Activated T-helper 1 cell treated with anti-CD3 and anti-CD28 coated beads, Interleukin-2, amount 50 U/mL, for 16 hours (primary cell): ENCODE measurements around the gene BBS5.
"Not testable (repeated sequence)": the region's sequence is repeated elsewhere in the genome, so short reads cannot be mapped to it uniquely, and the experiment has no call there.

Experiments used
- DNase-seq, 2 donors: peaks; one replicate each; pipeline ENCODE4 v3.0.0-alpha.2; 2020; ENCODE audit warnings: low read depth in 1 of 2, low spot score in 1 of 2

BBS5 gene

DNA sequence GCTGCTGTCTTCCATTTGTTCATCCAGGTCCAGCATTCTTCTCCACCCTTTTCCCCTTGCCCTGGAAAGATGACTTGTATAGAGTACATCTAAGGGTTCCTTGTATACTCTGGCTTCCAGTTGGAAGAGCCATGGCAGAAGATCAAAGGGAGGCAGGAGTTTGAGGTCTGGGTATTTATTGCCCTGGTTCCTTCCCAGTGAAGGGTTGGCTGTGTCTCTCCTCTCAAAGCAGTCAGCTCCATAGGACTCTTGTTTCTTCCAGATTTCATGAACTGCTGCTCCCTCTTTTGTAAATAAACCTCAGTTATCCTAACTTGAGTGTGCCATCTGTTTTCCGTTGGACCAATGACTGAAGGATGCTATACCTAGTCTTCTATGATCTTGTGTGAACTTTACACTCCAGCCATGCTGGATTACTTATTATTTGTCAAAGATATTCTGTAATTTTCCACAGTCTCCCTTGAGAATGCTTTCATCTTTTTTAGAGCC is 6.4 kb downstream of the BBS5 start:
- no peak for DNase-seq

DNA sequence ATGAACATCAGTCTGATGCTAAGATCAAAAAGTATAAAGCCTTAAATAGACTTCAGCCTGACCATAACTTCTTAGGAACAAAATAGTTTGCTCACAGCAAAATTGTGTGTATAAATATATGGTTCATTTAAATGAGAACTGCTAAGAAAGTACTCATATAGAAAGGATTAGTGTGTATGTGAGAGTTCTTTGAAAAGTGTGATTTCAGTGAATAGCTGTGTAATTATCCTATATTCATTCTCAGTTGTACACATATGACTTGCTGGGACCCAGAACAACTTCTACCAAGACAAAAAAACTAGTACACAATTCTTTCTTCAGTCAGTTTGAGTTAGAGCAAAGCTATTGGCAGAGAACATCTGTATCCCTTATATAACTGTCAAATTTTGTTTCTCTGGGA is 7.2 kb downstream of the BBS5 start:
- DNase-seq: no peak

DNA sequence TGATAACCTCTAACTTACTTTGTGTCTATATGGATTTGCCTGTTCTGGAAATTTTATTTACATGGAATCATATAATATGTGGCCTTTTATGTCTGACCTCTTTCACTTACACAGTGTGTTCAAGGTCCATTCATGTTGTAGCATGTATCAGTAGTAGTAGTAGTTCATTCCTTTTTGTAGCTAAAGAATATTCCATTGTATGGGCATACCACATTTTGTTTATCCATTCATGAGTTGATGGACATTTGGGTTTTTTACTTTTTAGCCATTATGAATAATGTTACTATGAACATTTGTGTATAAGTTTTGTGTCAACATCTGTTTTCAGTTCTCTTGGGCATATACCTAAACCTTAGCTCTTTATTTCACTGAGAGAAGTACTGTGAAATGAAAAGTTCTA is 11.5 kb downstream of the BBS5 start:
- DNase-seq: no peak

DNA sequence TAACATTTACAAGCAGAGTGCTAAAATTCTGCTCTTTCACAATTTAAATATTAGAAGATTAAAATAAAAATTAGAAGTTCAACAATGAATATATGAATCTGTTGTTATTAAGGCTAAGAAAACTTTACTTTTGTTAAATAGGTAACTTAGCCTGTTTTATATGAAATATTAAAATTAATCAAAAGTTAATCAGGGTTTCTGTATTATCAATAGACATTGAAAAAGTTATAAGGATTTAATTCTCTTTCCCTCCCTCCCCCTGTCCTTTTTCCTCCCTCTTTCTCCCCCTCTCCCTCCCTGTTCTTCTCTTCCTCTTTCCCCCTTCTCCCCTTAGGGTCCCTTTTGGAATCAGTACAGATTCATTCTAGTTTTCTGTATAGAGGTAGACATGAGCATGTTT is 12.1 kb downstream of the BBS5 start:
- DNase-seq: no peak

DNA sequence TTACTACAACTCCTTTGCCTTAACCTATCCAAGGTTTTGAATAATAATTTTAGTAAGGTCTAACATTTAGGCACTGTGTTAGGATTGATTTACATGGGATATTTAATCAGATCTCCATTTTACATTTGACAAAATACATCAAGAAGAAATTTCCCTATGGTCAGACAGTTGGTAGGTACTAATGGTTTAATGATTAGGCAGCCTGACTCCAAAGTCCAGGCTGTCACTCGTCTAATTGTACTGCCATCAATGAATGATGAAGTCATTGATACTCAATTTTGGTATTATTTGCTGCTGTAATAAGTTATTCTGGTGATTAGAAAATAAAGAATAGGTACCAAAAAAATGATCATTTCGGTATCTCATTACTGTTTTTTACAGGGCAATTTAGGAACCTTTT is 14.1 kb downstream of the BBS5 start:
- no peak for DNase-seq

DNA sequence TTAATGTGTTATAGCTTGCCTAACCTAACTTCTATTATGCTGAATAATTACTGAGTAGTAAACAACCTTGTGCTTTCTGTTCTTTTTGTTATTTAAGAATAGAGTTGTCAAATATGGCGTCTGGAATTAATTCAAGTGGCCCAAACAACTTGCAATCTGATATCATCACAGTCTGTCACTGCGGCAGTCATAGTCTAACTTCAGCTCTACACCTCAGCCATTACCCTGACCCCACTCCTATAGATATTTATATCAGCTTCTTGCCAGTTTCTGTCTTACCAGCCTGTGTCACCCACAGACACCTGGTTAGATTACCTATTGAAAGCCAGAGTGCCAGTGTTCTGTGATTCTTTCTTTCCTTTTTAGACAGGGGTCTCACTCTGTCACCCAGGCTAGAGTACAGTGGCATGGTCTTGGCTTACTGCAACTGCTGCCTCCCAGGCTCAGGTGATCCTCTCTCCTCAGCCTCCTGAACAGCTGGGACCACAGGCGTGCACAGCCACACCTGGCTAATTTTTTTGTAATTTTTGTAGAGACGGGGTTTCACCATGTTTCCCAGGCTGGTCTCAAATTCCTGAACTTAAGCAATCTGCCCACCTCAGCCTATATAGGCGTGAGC is 16.1 kb downstream of the BBS5 start:
- DNase-seq: no peak

DNA sequence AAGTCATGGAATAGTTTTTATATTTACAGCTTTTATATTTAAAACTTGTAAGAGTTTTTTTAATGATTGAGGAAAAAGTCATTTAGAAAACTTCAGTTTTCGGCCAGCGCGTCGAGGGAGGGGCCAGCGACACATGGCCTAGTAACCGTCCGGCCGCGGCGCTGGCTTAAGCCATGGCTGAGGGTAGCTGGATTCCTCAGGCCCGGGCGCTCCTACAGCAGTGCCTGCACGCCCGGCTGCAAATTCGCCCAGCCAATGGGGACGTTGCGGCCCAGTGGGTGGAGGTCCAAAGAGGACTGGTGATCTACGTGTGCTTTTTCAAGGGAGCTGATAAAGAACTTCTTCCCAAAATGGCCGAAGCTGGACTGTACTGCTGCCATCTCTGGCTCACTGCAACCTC is 25.4 kb downstream of the BBS5 start:
- DNase-seq: no peak

DNA sequence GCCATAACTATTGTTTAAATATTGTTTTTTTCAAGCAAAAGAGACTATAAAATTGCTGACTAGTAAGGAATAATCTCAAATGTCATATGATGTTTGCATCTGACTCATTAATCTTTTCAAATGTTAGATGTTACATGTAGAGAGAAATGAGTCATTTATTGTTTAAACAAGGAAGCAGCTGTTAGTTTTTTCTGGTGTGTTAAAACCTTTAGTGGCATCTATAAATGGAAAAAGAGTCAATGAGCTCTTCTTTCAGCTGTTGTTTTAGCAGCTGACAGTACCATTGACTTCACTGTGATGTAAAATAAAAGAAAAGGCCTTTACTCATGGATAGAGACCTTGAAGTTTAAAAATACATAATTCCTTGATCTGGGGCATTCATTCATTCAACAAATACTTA is 28.4 kb downstream of the BBS5 start:
- no peak for DNase-seq

DNA sequence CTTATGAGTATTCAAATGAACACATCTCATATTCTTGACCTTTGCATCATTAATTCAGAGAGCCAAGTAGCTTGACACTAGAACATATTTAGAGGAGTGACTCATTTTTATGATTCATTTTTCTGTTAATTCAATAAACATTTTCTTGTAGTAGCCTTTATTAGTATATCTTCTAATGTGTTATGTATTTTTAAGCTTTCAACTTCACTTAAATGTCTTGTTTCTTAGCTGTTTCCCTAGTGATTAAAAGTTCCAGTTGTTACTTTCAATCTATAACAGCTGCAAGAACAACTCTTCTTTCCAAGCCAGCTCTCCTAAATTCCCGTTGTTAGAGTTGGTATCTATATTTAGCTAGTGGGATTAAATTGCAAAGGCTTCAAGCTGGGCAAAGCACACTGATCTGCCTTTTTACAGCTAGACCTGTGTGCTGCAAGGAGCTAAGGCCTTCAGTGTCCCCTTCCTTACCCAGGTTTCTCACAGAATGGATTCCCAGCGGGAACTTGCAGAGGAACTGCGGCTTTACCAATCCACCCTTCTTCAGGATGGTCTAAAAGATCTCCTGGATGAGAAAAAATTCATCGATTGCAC is 30.1 kb downstream of the BBS5 start, which contains the start of gene KLHL41:
TSS of gene KLHL41 (plus strand) at position 405 of the 588 bp plus-strand sequence. CDS start at position 482, 77 bp downstream.
- DNase-seq: no peak

DNA sequence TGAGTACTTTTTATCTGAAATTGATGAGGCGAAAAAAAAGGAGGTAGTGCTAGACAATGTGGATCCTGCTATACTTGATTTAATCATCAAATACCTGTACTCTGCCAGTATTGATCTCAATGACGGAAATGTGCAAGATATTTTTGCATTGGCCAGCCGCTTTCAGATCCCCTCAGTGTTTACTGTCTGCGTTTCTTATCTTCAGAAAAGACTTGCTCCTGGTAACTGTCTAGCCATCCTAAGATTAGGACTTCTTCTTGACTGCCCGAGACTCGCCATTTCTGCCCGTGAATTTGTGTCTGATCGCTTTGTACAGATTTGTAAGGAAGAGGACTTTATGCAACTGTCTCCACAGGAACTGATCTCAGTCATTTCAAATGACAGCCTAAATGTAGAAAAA is 30.7 kb downstream of the BBS5 start:
- no peak for DNase-seq

DNA sequence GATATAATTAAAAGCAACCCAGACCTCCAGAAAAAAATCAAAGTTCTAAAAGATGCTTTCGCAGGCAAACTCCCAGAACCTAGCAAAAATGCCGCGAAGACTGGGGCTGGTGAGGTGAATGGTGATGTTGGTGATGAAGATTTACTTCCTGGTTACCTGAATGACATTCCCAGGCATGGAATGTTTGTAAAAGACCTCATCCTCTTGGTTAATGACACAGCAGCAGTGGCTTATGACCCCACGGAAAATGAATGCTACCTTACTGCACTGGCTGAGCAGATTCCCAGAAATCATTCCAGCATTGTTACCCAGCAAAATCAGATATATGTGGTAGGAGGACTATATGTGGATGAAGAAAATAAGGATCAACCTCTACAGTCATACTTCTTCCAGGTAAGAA is 31.2 kb downstream of the BBS5 start:
- no peak for DNase-seq

DNA sequence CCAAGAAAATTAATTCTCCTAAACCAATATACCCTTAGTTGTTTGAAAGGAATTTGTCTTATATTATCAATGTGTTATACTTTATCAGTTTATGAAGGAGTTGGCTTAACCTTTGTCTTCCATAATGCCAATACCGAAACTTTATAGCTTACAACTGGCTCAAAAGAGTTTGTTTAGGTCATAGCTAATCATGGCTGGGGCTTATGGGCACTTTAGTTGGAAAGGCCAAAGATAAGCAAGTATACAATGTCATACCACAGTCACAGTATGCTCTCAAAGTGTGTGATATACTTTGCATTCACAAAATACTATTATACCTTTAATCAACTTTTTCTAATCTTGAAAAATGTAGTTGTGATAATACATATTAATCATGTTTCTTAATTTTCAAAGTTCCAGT is 32.5 kb downstream of the BBS5 start:
- DNase-seq: no peak

DNA sequence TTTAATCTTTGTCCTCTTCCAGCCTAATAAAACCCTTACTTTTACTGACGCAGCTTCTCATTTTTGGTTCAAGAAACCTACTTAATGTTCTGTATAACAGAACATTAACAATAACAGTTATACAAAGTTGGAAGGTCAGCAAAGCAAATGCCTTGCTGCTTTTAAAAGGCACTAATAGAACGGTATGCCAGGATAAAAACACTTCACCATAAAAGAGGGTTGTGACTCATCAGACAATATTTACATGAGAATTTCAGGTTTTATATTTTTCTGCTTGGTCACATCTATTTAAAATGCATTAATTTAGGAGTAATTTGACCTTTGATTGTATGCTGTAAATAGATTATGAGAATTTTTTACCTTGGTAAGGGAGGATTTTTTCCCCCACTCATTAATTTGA is 33.2 kb downstream of the BBS5 start:
- DNase-seq: no peak

DNA sequence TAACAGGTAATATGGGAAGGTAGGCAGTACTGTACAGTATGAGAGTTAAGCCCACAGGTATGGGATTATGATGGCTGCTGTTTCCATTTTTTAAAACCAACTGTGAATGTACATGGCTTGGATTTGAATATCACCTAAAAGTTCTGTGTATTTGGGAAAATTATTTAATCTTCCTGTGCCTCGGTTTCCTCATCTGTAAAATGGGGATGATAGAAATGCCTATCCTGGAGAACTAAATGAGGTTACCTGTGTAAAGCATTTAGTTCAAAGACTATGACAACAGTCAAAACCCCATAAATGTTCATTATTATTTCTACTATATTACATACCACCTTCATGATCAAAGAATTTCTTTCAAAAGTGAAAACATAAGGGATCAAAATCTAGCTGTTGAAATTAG is 33.8 kb downstream of the BBS5 start:
- no peak for DNase-seq

DNA sequence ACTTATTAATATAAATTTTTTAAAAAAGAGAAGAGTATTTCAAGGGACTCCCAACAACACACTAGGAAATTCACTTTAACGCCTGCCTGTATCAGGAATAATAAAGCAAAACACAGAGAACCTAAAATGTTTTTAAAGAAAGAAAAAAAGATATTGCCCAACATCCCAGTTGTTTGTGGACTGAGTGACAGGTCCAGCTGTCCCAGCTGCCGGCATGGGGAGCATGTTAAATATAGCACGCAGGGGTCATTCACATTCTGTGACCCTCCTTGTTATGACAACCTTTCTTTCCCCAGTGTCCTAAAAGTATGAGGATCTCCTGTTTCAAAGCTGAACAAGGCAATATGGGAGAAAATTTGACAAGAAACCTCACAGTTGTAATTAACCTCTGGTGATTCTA is 34.6 kb downstream of the BBS5 start:
- DNase-seq: no peak

DNA sequence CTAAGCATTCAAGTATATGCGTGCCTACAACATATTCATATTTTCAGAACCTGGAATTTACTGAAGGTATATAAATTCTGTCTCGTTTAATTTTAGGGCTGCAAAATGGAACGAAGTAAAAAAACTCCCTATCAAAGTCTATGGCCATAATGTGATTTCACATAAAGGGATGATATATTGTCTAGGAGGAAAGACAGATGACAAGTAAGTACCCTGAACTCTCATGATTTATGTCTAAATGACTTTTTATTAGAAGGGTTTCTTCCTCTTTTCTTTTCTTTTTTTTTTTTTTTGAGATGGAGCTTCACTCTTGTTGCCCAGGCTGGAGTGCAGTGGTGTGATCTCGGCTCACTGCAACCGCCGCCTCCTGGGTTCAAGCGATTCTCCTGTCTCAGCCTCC is 35.5 kb downstream of the BBS5 start:
- not testable (repeated sequence) for DNase-seq

DNA sequence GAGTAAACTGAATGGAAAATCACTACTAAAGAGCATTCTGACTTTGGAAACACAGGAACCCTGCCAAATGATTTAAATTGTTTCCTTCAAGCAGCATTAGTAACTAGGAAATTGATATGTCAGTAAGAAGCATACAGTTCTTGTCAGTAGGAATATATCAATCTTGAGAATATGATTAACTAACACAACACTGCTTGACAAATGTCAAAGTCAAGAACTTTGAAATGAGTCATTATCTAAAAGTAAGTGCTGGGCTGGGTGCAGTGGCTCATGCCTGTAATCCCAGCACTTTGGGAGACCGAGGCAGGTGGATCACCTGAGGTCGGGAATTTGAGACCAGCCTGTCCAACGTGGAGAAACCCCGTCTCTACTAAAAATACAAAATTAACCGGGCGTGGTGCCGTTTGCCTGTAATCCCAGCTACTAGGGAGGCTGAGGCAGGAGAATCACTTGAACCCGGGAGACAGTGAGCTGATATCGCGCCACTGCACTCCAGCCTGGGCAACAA is 37.2 kb downstream of the BBS5 start:
- DNase-seq: not testable (repeated sequence)

DNA sequence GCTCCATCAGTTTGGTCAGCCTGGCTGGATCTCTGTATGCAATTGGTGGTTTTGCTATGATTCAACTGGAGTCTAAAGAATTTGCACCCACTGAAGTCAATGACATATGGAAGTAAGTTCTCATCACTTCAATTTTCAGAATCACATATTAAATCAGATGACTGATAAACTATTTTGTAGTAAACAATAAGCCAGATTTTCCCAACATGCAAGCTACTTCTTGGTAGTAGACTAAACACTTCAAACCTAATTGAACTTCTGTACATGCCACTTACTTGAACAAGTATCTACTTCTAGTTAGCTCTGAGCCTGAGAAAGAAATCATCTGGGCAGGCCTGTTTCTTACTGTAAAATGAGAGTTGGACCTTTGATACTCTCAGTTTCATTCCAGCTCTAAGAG is 41.6 kb downstream of the BBS5 start:
- no peak for DNase-seq

DNA sequence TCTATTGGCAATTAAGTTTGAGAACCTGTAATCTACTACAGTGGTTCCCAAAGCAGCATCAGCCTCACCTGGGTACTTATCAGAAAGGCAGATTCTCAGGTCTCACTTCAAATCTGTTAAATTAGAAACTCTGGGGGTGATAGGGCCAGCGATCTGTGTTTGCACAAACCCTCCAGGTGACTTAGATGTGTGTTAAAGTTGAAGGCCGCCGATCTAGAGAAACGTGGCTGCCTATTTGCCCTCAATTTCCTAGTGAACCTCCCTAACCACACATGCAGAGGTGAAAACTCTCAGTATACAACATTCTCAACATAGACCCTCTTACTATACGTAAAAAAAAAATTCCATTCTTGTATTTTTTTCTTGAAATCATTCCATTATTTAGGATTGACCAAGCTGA is 44.4 kb downstream of the BBS5 start:
- DNase-seq: no peak

DNA sequence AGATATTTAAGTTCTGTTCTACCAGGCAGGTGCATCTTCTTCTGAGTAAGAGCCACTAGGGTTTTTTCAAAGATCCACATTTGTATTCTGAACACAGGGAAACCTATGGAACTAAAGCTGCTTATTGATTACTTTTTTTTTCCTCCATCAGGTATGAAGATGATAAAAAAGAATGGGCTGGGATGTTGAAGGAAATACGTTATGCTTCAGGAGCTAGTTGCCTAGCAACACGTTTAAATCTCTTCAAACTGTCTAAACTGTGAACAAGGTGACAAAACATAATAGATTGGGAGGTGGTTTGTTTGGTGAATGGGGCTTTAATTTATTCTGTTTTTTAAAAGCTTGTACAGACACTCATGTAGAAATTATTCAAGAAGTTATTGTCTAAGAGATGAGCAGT is 46.1 kb downstream of the BBS5 start:
- no peak for DNase-seq

DNA sequence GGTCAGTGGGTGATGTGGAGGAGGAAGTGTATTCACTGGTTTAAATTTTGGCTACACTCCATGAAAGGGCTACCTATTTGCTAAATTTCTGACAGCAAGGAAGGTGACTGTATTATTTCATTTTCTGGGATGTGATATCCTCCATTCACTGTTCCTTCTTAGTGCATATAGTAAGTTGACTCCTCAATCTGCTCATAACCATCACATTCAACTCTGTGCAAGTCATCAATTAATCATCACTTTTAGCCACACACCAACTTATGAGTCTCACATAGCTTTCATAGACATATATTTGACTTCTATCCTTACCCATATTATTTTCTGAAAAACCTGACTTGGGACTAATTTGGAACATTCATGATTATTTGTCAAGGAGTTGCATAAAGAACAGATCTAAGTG is 47.2 kb downstream of the BBS5 start:
- no peak for DNase-seq

DNA sequence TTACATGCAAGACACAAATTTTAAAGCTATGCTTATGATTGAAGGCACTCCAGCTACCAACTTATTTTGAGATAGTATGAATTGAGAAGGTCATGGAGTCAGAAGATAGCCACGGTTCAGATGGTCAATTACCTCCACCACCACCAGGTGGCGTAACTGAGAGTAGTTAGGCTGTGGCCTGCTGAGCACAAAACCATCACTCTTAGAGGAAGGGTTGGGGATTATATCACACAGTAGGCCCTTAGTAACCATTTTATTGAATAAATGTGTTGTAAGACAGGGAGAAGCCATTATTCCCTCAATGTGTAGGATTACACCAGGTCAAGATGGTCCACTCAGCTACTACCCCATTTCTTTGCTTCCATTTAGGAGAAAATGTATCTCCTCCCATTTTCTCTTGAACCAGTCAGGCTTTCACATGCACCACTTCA is 49.0 kb downstream of the BBS5 start:
- DNase-seq: peak; percentile 47 to 48

DNA sequence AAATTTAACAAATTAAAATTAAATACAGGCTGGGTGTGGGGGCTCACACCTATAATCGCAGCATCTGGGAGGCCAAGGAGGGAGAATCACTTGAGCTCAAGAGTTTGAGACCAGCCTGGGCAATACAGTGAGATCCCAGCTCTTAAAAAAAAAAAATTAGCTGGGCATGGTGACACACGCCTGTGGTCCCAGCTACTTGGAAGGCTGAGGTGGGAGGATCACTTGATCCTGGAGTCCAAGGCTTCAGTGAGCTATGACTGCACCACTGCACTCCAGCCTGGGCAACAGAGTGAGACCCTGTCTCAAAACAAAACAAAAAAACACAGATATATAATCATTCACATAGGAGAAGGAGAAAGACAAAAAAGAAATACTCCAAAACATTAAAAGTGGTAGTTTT is 60.2 kb downstream of the BBS5 start:
- DNase-seq: not testable (repeated sequence)
